Astrocyte (in vitro differentiated cells and primary cell): ENCODE data around the gene PRSS53. TPM values are rescaled to one million over a fixed set of nuclear protein-coding genes. Genes with fewer than 3 reads are reported as not detected.
A peak's percentile ranks its signal among the peaks of the same experiment; 100 is the strongest.

Source experiments
- DNase-seq: peaks from one replicate; pipeline ENCODE4 v3.0.0-alpha.2; 2010; ENCODE audit warnings: low read depth
- FAIRE-seq: peaks from 2 replicates; lab custom pipeline; 2011; peaks lifted over from hg19 to GRCh38; lab: Jason Lieb, UNC
- H2AFZ ChIP-seq: 2 replicates; pipeline ENCODE4 v1.6.0; 2012; ENCODE audit warnings: low read depth, low read length, inconsistent platforms
- H3K27ac ChIP-seq: 2 replicates; pipeline ENCODE4 v1.5.1; 2011; ENCODE audit warnings: low read depth, low read length, inconsistent platforms
- H3K27me3 ChIP-seq: 2 replicates; pipeline ENCODE4 v1.6.0; 2011; ENCODE audit warnings: low read length, inconsistent platforms; ENCODE audit not compliant: insufficient read depth
- H3K36me3 ChIP-seq: 2 replicates; pipeline ENCODE4 v1.5.1; 2011; ENCODE audit warnings: low read length, inconsistent platforms; ENCODE audit not compliant: insufficient read depth
- H3K4me1 ChIP-seq: 2 replicates; pipeline ENCODE4 v1.5.1; 2011; ENCODE audit warnings: low read length, inconsistent platforms; ENCODE audit not compliant: insufficient read depth
- H3K4me2 ChIP-seq: 2 replicates; pipeline ENCODE4 v1.6.0; 2012; ENCODE audit warnings: low read length, inconsistent platforms
- H3K4me3 ChIP-seq: 2 replicates; pipeline ENCODE4 v1.5.1; 2011; ENCODE audit warnings: low read depth, mild to moderate bottlenecking, low read length, inconsistent platforms; ENCODE audit not compliant: insufficient read depth
- H3K79me2 ChIP-seq: 2 replicates; pipeline ENCODE4 v1.6.0; 2012; ENCODE audit warnings: mild to moderate bottlenecking, low read length, inconsistent platforms; ENCODE audit not compliant: insufficient read depth
- H3K9ac ChIP-seq: 2 replicates; pipeline ENCODE4 v1.6.0; 2012; ENCODE audit warnings: mild to moderate bottlenecking, low read length, inconsistent platforms
- H3K9me3 ChIP-seq: 2 replicates; pipeline ENCODE4 v1.5.1; 2012; ENCODE audit warnings: low read depth, mild to moderate bottlenecking, low read length, inconsistent platforms; ENCODE audit not compliant: insufficient read depth
- H4K20me1 ChIP-seq: 2 replicates; pipeline ENCODE4 v1.6.0; 2012; ENCODE audit warnings: low read length, inconsistent platforms; ENCODE audit not compliant: insufficient read depth
- H3K27ac Mint-ChIP-seq: one replicate; pipeline ENCODE4 v1.8.0; 2021; ENCODE audit warnings: mild to moderate bottlenecking, mixed read lengths; ENCODE audit not compliant: unreplicated experiment
- H3K27me3 Mint-ChIP-seq: one replicate; pipeline ENCODE4 v1.8.0; 2021; ENCODE audit warnings: low read depth, mixed read lengths; ENCODE audit not compliant: unreplicated experiment
- H3K36me3 Mint-ChIP-seq: one replicate; pipeline ENCODE4 v1.8.0; 2021; ENCODE audit warnings: low read depth, mixed read lengths; ENCODE audit not compliant: unreplicated experiment
- H3K4me1 Mint-ChIP-seq: one replicate; pipeline ENCODE4 v1.8.0; 2021; ENCODE audit warnings: low read depth, mixed read lengths; ENCODE audit not compliant: unreplicated experiment
- H3K4me3 Mint-ChIP-seq: one replicate; pipeline ENCODE4 v1.8.0; 2021; ENCODE audit warnings: mild to moderate bottlenecking, moderate library complexity, mixed read lengths; ENCODE audit not compliant: unreplicated experiment
- H3K9me3 Mint-ChIP-seq: one replicate; pipeline ENCODE4 v1.8.0; 2021; ENCODE audit warnings: mild to moderate bottlenecking, mixed read lengths; ENCODE audit not compliant: unreplicated experiment
- EZH2 ChIP-seq: IDR thresholded peaks from 2 replicates; pipeline ENCODE4 v1.6.1; 2012; ENCODE audit warnings: mild to moderate bottlenecking, low read length, inconsistent platforms; ENCODE audit not compliant: insufficient read depth
- total RNA-seq: library from RNA; stranded (reverse); gene quantifications from 2 replicates; pipeline ENCODE4 v1.2.1, GENCODE V29; 2021
- TF ChIP-seq, protein P1 (sequence below): IDR thresholded peaks from 2 replicates; pipeline ENCODE4 v1.5.1; 2011; ENCODE audit warnings: low read depth, mild to moderate bottlenecking, inconsistent platforms, low read length, moderate library complexity; ENCODE audit not compliant: insufficient read depth

PRSS53 gene
- total RNA-seq, 1 donor from 2014 or later, result 7.1 TPM

DNA sequence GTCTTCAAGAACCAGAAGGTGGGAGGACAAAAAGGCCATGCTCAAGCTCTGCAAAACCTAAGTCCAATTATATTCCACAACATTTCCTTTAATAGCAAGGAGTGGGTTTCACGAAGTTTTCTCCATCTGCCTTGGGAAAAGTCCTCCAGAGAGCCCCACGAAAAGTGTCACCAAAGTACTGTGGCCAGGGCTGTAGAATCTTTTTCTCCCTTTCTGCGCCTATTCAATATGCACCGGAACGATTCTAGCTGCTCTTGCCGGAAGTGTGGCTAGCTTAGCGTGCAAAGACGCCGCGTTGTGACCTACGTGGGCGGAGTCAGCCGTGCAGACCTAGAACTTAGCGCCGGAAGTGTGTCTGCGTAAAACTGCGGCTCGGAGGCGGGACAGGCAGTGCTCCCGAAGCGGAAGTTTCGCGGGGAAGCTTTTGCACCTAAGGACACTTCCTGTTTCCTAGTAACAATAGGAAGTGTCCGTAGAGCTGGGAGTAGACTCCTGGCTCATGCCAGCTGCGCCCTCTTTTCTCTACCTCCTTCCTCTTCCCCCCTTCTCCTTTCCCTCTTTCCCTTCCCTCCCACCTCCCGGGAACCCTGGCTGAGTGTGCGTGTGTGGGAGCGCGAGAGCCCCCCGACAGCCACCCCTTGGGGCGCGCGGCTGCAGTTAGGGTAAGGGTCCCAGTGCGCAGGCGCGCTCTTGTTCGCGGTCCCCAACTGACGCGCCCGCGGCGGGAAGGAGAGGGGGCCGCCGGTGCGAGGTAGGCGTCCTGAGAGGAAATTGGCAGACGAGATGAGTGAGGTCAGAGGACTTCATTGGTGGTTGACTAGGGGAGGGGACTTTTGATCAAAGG, 14.6 kb downstream of the PRSS53 start, which contains the start of the genes ZNF646 and ZNF668:
Gene ZNF646, plus strand, starts transcription at position 453 of the 844 bp plus-strand sequence. CDS start 1,903 bp downstream, outside the sequence.
Gene ZNF668, minus strand, starts transcription at position 271 of the 844 bp plus-strand sequence. CDS start 9,781 bp downstream, outside the sequence.
- Histone ChIP-seq H3K36me3 (no peaks in the 10 kb centered on the region), H4K20me1 (peaks cover 37% of the 10 kb centered on the region), H3K4me1 (peaks cover 15% of the 10 kb centered on the region), H3K4me2 (peak within 1 kb of the TSS; percentile 99), H3K79me2 (peaks cover 89% of the 10 kb centered on the region), H3K27ac (peak within 1 kb of the TSS; percentile 92), H3K4me3 (peak within 1 kb of the TSS; percentile 99), H3K9ac (peak within 1 kb of the TSS; percentile 95), H3K27me3 (no peaks in the 10 kb centered on the region), H3K9me3 (no peaks in the 10 kb centered on the region), H2AFZ (peak within 1 kb of the TSS; percentile 74)
- Mint-ChIP-seq H3K27ac (peak within 1 kb of the TSS; percentile 97), H3K4me3 (peak within 1 kb of the TSS; percentile 99), H3K9me3 (no peaks in the 10 kb centered on the region), H3K4me1 (peaks cover 8% of the 10 kb centered on the region), H3K36me3 (peaks cover 10% of the 10 kb centered on the region), H3K27me3 (no peaks in the 10 kb centered on the region)
- DNase-seq (peak; percentile 100), FAIRE-seq (peak; percentile 41)
- TF ChIP-seq, protein P1, sequence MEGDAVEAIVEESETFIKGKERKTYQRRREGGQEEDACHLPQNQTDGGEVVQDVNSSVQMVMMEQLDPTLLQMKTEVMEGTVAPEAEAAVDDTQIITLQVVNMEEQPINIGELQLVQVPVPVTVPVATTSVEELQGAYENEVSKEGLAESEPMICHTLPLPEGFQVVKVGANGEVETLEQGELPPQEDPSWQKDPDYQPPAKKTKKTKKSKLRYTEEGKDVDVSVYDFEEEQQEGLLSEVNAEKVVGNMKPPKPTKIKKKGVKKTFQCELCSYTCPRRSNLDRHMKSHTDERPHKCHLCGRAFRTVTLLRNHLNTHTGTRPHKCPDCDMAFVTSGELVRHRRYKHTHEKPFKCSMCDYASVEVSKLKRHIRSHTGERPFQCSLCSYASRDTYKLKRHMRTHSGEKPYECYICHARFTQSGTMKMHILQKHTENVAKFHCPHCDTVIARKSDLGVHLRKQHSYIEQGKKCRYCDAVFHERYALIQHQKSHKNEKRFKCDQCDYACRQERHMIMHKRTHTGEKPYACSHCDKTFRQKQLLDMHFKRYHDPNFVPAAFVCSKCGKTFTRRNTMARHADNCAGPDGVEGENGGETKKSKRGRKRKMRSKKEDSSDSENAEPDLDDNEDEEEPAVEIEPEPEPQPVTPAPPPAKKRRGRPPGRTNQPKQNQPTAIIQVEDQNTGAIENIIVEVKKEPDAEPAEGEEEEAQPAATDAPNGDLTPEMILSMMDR, result no peak
- no peak for TF ChIP-seq EZH2

DNA sequence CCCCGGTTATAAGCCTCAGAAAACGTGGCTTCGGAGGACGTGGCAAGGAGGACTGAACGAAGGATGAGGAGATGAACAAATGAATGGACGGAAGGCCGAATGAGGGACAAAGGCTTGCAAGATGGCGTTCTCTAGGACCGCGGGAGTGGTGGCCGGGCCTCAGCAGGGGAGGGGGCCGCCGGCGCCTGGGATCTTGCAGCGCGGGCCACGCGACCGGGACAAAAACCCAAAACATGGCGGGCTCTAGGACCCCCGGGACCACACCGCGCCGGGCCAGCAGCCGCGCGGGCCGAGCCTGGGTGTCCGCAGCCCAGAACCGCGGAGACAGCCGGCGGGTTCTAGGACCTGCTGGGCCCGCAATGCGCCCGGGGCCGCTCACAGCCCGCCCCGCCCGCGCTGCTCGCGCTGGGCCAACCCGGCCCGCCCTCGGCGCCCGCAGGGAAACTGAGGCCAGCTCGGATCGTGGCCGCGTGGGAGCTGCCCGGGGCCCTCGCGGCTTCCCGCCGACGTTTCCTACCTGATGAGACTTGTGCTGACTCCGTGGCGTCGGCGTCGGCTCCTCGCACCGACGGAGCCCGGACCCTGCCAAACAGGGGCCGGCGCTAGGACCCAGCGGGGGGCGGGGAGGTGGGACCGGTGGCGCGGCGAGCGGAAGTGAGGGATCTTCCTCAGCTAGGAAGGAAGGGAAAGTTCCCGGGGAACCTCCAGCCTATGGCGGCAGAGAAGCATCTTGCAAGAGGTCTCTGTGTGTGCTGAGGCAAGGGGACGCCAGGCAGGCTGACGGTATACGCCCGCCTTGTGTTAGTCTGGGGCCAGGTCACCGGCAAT, 15.4 kb downstream of the PRSS53 start:
- Mint-ChIP-seq H3K4me1 (peaks cover 8% of the 10 kb centered on the region), H3K27ac (peak overlapping the region; percentile 97), H3K9me3 (no peaks in the 10 kb centered on the region), H3K4me3 (peak overlapping the region; percentile 99), H3K27me3 (no peaks in the 10 kb centered on the region), H3K36me3 (peaks cover 8% of the 10 kb centered on the region)
- Histone ChIP-seq H3K27ac (peak overlapping the region; percentile 92), H3K4me1 (peaks cover 15% of the 10 kb centered on the region), H3K36me3 (no peaks in the 10 kb centered on the region), H3K27me3 (no peaks in the 10 kb centered on the region), H3K9me3 (no peaks in the 10 kb centered on the region), H3K4me2 (peak overlapping the region; percentile 99), H3K4me3 (peak overlapping the region; percentile 99), H3K79me2 (peaks cover 89% of the 10 kb centered on the region), H4K20me1 (peaks cover 31% of the 10 kb centered on the region), H2AFZ (peak overlapping the region; percentile 70), H3K9ac (peak overlapping the region; percentile 95)
- DNase-seq, result peak; percentile 89
- no peak for TF ChIP-seq EZH2
- TF ChIP-seq, protein P1, result no peak
- no peak for FAIRE-seq
